Nephron (organoid): ENCODE measurements around the gene TLCD3B.

Source experiments
- H3K27ac Mint-ChIP-seq, 3 experiments: 2 replicates each; pipeline ENCODE4 v1.8.0; 2020; ENCODE audit warnings: mixed read lengths in 3 of 3, mild to moderate bottlenecking in 2 of 3, moderate library complexity in 1 of 3
- H3K27me3 Mint-ChIP-seq: 2 replicates; pipeline ENCODE4 v1.8.0; 2021; ENCODE audit warnings: low read depth, mild to moderate bottlenecking, moderate library complexity, mixed read lengths
- H3K36me3 Mint-ChIP-seq: 2 replicates; pipeline ENCODE4 v1.8.0; 2020; ENCODE audit warnings: low read depth, mixed read lengths
- H3K4me1 Mint-ChIP-seq: 2 replicates; pipeline ENCODE4 v1.8.0; 2020; ENCODE audit warnings: mixed read lengths
- H3K4me3 Mint-ChIP-seq, 3 experiments: 2 replicates each; pipeline ENCODE4 v1.8.0; 2020; ENCODE audit warnings: mild to moderate bottlenecking in 3 of 3, mixed read lengths in 3 of 3, moderate library complexity in 2 of 3
- H3K9me3 Mint-ChIP-seq: 2 replicates; pipeline ENCODE4 v1.8.0; 2020; ENCODE audit warnings: mixed read lengths
- TF ChIP-seq, protein P1 (sequence below), 3 experiments: fragments of 200-600 bp; sonication (generic); IDR thresholded peaks; one replicate each; pipeline ENCODE4 v1.5.0; 2021; ENCODE audit warnings: antibody characterized with exemption in 3 of 3; ENCODE audit not compliant: unreplicated experiment in 3 of 3

The TLCD3B gene

DNA sequence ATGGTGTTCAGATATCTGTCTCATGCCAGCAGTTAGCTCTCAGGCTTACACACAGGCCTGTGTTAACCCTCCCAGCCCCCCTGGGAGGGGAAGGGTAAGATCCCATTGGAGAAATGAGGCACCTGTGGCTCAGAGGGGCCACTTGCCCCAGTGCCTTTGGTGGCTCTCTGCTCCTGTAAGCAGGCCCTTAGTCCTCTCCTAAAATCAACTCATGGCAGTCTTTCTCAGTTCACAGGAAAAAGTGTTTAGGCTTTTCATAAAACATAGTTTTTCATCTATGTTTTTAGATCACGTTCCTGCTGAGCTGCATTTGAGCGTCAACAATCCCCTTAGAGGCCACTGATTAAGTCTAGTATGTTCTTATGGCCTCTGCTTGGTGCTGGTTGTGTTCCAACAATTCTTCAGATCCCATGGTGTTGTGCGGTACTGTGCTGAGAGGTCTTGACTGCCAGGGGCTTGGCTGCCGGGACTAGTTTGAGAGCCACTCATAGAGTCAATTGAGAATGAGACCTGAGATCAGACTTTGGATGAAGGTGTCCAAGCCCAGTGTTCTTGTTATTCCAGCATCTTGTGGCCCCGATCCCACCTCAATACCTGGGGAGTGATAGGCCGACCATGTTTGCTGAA lies 46.8 kb downstream of the TLCD3B start:
- Mint-ChIP-seq H3K36me3 (peaks cover 67% of the 10 kb centered on the region), H3K4me1 (no peaks in the 10 kb centered on the region), H3K4me3 (no peak overlapping the region), H3K27ac (no peak overlapping the region), H3K27me3 (no peaks in the 10 kb centered on the region), H3K9me3 (no peaks in the 10 kb centered on the region)
- TF ChIP-seq, protein P1, sequence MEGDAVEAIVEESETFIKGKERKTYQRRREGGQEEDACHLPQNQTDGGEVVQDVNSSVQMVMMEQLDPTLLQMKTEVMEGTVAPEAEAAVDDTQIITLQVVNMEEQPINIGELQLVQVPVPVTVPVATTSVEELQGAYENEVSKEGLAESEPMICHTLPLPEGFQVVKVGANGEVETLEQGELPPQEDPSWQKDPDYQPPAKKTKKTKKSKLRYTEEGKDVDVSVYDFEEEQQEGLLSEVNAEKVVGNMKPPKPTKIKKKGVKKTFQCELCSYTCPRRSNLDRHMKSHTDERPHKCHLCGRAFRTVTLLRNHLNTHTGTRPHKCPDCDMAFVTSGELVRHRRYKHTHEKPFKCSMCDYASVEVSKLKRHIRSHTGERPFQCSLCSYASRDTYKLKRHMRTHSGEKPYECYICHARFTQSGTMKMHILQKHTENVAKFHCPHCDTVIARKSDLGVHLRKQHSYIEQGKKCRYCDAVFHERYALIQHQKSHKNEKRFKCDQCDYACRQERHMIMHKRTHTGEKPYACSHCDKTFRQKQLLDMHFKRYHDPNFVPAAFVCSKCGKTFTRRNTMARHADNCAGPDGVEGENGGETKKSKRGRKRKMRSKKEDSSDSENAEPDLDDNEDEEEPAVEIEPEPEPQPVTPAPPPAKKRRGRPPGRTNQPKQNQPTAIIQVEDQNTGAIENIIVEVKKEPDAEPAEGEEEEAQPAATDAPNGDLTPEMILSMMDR (IDR thresholded peaks at IDR 0.05; ENCODE audit: unreplicated experiment in 3 of 3) = no peak

DNA sequence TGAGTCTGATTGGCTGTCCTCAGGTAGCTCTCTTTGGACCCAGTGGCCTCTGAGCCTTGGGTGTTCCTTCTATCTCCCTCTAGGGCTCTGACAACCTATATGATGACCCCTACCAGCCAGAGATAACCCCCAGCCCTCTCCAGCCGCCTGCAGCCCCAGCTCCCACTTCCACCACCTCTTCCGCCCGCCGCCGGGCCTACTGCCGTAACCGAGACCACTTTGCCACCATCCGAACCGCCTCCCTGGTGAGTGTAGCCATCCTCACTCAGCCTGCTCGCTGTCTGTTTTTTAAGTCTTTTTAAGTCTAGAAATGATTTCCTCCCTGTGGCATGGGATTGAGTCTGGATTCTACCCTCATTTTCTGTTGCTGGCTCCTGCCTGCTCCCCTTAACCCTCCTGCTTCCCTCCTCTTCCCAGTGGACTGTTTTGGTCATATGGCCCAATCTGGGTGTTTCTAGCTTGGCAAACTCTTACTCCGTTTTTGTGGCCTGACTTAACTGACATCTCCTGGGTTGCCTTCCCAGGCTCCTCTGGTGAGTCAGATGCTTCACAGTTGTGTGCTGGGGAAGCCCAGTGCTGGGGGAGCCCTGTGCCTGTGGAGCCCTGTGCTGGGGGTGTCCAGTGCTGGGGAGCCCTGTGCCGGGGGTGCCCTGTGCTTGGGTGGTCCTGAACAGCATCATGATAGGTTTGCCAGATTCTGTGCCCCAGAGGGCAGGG lies 47.5 kb downstream of the TLCD3B start:
- H3K36me3 Mint-ChIP-seq = peaks cover 69% of the 10 kb centered on the region
- H3K4me1 Mint-ChIP-seq = no peaks in the 10 kb centered on the region
- TF ChIP-seq, protein P1 (IDR thresholded peaks at IDR 0.05; ENCODE audit: unreplicated experiment in 3 of 3) = no peak
- H3K9me3 Mint-ChIP-seq = no peaks in the 10 kb centered on the region
- no peaks in the 10 kb centered on the region for H3K27me3 Mint-ChIP-seq
- no peak overlapping the region for H3K27ac Mint-ChIP-seq
- no peak overlapping the region for H3K4me3 Mint-ChIP-seq

DNA sequence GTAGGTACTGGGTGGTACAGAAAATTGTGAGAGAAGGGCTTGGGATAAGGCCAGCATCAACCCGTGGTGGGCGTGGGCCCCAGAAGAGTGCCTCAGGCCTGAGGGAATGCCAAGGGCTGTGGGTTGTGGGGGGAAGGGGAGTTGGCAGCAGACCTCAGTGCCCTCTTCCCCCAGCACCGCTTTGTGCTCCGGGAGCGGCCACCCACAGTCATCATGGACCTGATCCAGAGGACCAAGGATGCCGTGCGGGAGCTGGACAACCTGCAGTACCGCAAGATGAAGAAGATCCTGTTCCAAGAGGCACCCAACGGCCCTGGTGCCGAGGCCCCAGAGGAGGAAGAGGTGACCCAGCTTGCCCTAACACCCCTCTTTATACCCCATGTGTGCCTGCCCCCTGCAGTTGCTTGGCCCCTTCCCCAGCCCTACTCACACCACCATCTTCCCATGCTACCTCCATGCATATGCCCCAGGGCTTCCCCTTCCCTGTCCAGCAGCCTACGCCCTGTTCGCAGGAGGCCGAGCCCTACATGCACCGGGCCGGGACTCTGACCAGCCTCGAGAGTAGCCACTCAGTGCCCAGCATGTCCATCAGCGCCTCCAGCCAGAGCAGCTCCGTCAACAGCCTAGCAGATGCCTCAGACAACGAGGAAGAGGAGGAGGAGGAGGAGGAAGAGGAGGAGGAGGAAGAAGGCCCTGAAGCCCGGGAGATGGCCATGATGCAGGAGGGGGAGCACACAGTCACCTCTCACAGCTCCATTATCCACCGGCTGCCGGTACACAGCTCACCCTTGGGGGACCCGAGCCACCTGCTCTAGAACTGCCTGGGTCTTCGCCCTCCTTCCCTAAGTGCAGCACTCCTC lies 48.3 kb downstream of the TLCD3B start:
- Mint-ChIP-seq H3K4me3 (no peak overlapping the region), H3K4me1 (no peaks in the 10 kb centered on the region), H3K27me3 (no peaks in the 10 kb centered on the region), H3K9me3 (no peaks in the 10 kb centered on the region), H3K27ac (no peak overlapping the region), H3K36me3 (peaks cover 69% of the 10 kb centered on the region)
- TF ChIP-seq, protein P1 (IDR thresholded peaks at IDR 0.05; ENCODE audit: unreplicated experiment in 3 of 3) = no peak

DNA sequence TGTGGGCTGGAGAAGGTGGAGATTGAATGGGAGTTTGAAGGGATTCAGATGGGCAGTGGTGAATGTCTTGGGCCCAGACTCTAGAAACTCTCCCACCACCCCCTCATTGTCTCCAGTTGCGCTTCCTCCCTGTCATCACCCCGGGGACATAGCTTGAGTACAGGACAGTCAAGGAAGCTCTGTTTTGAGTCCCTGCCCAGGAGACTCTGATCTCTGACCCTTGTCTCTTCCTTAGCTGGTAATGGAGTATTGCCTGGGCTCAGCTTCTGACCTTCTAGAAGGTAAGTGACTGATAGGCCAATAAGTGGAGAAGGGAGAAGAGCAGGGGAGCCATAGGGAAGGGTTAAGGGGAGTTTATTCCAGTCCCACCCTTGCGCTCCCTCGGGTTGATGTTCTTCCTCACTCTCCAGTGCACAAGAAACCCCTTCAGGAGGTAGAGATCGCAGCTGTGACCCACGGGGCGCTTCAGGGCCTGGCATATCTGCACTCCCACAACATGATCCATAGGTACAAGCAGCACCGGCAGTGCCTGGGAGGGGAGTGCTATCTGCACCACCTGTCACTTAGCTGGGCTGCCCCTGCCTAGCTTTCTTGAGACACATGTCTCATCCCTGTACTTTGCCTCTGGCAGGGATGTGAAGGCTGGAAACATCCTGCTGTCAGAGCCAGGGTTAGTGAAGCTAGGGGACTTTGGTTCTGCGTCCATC lies 52.4 kb downstream of the TLCD3B start:
- H3K4me3 Mint-ChIP-seq = peak overlapping the region in 1 of 3 experiments; percentile 46
- H3K4me1 Mint-ChIP-seq = peaks cover 27% of the 10 kb centered on the region
- H3K27me3 Mint-ChIP-seq = no peaks in the 10 kb centered on the region
- H3K27ac Mint-ChIP-seq = no peak overlapping the region
- no peaks in the 10 kb centered on the region for H3K9me3 Mint-ChIP-seq
- TF ChIP-seq, protein P1 (IDR thresholded peaks at IDR 0.05; ENCODE audit: unreplicated experiment in 3 of 3) = no peak
- H3K36me3 Mint-ChIP-seq = peaks cover 42% of the 10 kb centered on the region

DNA sequence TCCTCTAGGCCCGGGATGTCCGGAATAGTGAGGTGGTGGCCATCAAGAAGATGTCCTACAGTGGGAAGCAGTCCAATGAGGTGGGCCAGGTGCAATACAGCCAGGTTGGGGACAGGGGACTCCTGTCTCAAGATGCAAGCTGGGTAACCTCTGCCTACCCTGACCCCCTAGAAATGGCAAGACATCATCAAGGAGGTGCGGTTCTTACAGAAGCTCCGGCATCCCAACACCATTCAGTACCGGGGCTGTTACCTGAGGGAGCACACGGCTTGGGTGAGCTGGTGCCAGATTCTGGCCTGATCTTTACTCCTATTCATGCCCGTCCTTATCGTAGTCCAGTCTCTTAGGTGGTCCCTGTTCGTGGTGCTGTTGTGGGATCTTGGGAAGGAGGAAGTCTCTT lies 53.0 kb downstream of the TLCD3B start:
- no peak overlapping the region for H3K27ac Mint-ChIP-seq
- TF ChIP-seq, protein P1 (IDR thresholded peaks at IDR 0.05; ENCODE audit: unreplicated experiment in 3 of 3) = no peak

More for the DNA sequence above, 53.0 kb downstream of the TLCD3B start:
- peaks cover 2% of the 10 kb centered on the region for H3K9me3 Mint-ChIP-seq
- H3K4me1 Mint-ChIP-seq = peaks cover 27% of the 10 kb centered on the region
- no peaks in the 10 kb centered on the region for H3K27me3 Mint-ChIP-seq
- H3K4me3 Mint-ChIP-seq = peak overlapping the region; percentile 42 to 58 (median 51)
- peaks cover 41% of the 10 kb centered on the region for H3K36me3 Mint-ChIP-seq
